Right lobe of liver (tissue), 4 donors: ENCODE results near the gene ZRANB3.
"Not testable (repeated sequence)": the region's sequence is repeated elsewhere in the genome, so short reads cannot be mapped to it uniquely, and the experiment has no call there.

ENCODE experiments used
- POLR2A ChIP-seq: fragments of 450-650 bp; IDR thresholded peaks from one replicate; pipeline ENCODE4 v1.6.1; 2017; ENCODE audit warnings: antibody characterized with exemption, mild to moderate bottlenecking
- TF ChIP-seq, protein P1 (sequence below), 4 donors: fragments of 200-600 bp in 3 of 4; fragments of 450-650 bp in 1 of 4; IDR thresholded peaks; one replicate each; pipeline versions ENCODE4 v1.5.1 to v1.8.0; 2016 to 2022; ENCODE audit warnings: antibody characterized with exemption in 4 of 4, mild to moderate bottlenecking in 2 of 4
- donor health status: DM: no; HTN: no; CAD: no.
- donor health status: DM: no; HTN: no; CAD: no.
- donor health status: DM: no; HTN: yes; CAD: no.

DNA sequence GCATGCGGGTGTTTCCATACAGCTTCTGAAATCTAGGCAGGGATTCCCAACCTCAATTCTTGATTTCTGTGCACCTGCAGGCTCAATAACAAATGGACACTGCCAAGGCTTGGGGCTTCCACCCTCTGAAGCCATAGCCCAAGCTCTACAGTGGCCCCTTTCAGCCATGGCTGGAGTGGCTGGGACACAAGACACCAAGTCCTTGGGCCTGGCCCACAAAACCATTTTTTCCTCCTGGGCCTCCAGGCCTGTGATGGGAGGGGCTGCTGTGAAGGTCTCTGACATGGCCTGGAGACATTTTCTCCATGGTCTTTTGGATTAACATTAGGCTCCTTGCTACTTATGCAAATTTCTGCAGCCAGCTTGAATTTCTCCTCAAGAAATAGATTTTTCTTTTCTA, 78.0 kb downstream of the ZRANB3 start:
- TF ChIP-seq, protein P1, sequence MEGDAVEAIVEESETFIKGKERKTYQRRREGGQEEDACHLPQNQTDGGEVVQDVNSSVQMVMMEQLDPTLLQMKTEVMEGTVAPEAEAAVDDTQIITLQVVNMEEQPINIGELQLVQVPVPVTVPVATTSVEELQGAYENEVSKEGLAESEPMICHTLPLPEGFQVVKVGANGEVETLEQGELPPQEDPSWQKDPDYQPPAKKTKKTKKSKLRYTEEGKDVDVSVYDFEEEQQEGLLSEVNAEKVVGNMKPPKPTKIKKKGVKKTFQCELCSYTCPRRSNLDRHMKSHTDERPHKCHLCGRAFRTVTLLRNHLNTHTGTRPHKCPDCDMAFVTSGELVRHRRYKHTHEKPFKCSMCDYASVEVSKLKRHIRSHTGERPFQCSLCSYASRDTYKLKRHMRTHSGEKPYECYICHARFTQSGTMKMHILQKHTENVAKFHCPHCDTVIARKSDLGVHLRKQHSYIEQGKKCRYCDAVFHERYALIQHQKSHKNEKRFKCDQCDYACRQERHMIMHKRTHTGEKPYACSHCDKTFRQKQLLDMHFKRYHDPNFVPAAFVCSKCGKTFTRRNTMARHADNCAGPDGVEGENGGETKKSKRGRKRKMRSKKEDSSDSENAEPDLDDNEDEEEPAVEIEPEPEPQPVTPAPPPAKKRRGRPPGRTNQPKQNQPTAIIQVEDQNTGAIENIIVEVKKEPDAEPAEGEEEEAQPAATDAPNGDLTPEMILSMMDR (IDR thresholded peaks at IDR 0.05) = not testable (repeated sequence)
- TF ChIP-seq POLR2A = not testable (repeated sequence)
